ENCODE data around the gene NACC2. TPM values are rescaled to one million over a fixed set of nuclear protein-coding genes. Genes with fewer than 3 reads are reported as not detected.

The NACC2 gene
- total and polyA plus RNA-seq, 2 donors (not counting 3 experiments of a cell fraction or from before 2014, with no cell fraction given): 15.8 to 27.1 TPM

GRCh38 chr9:136088939-136089696, 6.0 kb downstream of the NACC2 start:
- ChIA-PET CTCF (interaction anchor here (0.6 to 4.4 kb wide), 31 partner anchors 10 to 178 kb away, joined by 3 to 148 read pairs (median 4); partner anchors contain the start of genes TMEM250 and UBAC1), POLR2A (interaction anchor here (1.1 kb wide), 1 partner anchor 20 kb away, joined by 6 read pairs; no protein-coding TSS in a partner anchor)
- no peak overlapping the region for H2AFZ ChIP-seq (ENCODE audit: low read depth, low read length)
- no peaks in the 10 kb centered on the region for H3K27me3 ChIP-seq (ENCODE audit: control insufficient read depth in 2 of 2, insufficient read depth in 2 of 2, low read length in 2 of 2)
- no peak overlapping the region for H3K4me2 ChIP-seq (ENCODE audit: insufficient read depth, low read length)
- FAIRE-seq (no peak), DNase-seq (ENCODE audit: low read depth, low spot score) (no peak)
- H3K9me1 ChIP-seq (replicated peaks; ENCODE audit: control insufficient read depth, extremely low read depth, insufficient read depth, low read length): no peaks in the 10 kb centered on the region
- H3K9me3 ChIP-seq (replicated peaks; ENCODE audit: control insufficient read depth, insufficient read depth, low read length): no peaks in the 10 kb centered on the region
- intact Hi-C loops (cut with micrococcal nuclease): loop anchor here (1.0 to 5.0 kb wide), 2 partner anchors 34 to 138 kb away; no protein-coding TSS in a partner anchor
- H3K79me2 ChIP-seq (ENCODE audit: control insufficient read depth, insufficient read depth, low read length): peaks cover 93% of the 10 kb centered on the region
- no peak overlapping the region for H3K4me3 ChIP-seq (replicated peaks in 1 of 3; ENCODE audit: insufficient read depth in 1 of 3, low read depth in 1 of 3, low read length in 3 of 3)
- no peaks in the 10 kb centered on the region for H4K20me1 ChIP-seq (replicated peaks; ENCODE audit: control insufficient read depth, extremely low read depth, insufficient read depth, low read length)
- H3K4me1 ChIP-seq (ENCODE audit: control insufficient read depth, extremely low read depth, insufficient read depth, low read length): peaks cover 19% of the 10 kb centered on the region
- BruUV-seq (replicated peaks): no TSS peak
- TF ChIP-seq JUN (IDR thresholded peaks at IDR 0.05; ENCODE audit: borderline replicate concordance, insufficient read depth, insufficient read length, low read depth) (no peak), MYC (IDR thresholded peaks at IDR 0.05; ENCODE audit: low read depth, low read length) (no peak), GATA2 (IDR thresholded peaks at IDR 0.05; ENCODE audit: insufficient read depth, insufficient read length, low read depth, low read length) (no peak), FOS (IDR thresholded peaks at IDR 0.05; ENCODE audit: borderline replicate concordance, insufficient read depth, low read length) (no peak), EZH2 (IDR thresholded peaks at IDR 0.05; ENCODE audit: borderline replicate concordance, low read depth, low read length, severe bottlenecking) (no peak), POLR2AphosphoS5 (IDR thresholded peaks at IDR 0.05; ENCODE audit: insufficient read depth, low read depth, low read length) (no peak), CTCF (IDR thresholded peaks at IDR 0.05; ENCODE audit: extremely low read depth in 1 of 2, insufficient read depth in 1 of 2, low read depth in 1 of 2, low read length in 2 of 2) (no peak), POLR2A (IDR thresholded peaks at IDR 0.05; ENCODE audit: low read depth, low read length) (no peak)
- TF ChIP-seq, protein P1, sequence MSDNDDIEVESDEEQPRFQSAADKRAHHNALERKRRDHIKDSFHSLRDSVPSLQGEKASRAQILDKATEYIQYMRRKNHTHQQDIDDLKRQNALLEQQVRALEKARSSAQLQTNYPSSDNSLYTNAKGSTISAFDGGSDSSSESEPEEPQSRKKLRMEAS (IDR thresholded peaks at IDR 0.05; ENCODE audit: insufficient read depth, insufficient read length): no peak
- H3K27ac ChIP-seq (ENCODE audit: insufficient read depth, low read depth, low read length): no peak overlapping the region
- H3K36me3 ChIP-seq (ENCODE audit: control insufficient read depth in 2 of 2, extremely low read depth in 1 of 2, insufficient read depth in 2 of 2, low read length in 2 of 2): no peaks in the 10 kb centered on the region
- dilution Hi-C loops (cut with MboI; ENCODE audit: extremely low pct_ligation_motif_present, low sequenced_read_pairs): no loop called here
- H3K9ac ChIP-seq (replicated peaks; ENCODE audit: extremely low read depth, insufficient read depth, low read length): no peak overlapping the region
